ENCODE results near the gene PPP1R15A.
A peak's percentile ranks its signal among the peaks of the same experiment; 100 is the strongest.
"Not testable (repeated sequence)": the region's sequence is repeated elsewhere in the genome, so short reads cannot be mapped to it uniquely, and the experiment has no call there.

The PPP1R15A gene

DNA sequence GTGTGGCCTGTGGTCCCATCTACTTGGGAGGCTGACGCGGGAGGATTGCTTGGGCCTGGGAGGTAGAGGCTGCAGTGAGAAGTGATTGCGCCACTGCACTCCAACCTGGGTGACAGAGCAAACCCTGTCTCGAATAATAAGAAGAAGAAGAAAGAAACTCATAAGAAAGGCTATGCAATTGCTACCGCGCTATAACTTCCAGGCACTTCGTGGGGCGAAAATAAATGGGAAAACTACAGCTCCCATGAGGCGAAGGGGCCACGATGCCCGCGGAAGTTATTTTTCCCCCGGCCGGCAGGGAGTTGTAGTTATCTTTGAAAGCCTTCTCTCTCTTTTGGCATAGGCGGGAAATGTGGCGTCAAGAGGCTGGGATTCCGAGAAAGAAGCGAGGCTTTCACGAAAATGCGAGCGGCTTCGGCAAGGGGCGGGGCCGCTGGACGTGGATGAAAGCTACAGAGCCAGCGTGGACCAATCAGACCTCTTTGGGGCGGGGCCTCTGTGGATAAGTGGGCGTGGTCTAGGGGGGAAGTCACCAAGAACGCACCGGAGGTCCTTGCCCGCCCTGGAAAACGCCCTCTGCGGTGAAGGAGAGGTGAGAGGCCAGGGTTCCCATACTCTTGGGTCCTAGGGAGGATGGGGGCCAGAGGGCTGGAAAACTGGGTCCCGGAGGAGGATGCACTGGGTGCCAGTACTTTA is 27.7 kb downstream of the PPP1R15A start, which contains the start of gene NUCB1:
NUCB1 (plus strand) TSS at position 532 of the 696 bp plus-strand sequence. CDS start 485 bp downstream, outside the sequence.
- peak; percentile 17; the same call in 1 of the 2 replicates for TF ChIP-seq CTCF (IDR thresholded peaks at IDR 0.05; ENCODE audit: control insufficient read depth, extremely low read depth, insufficient read depth)
- peak; percentile 82 for DNase-seq (ENCODE audit: low read depth)
- peak within 1 kb of the TSS; percentile 81 for H3K4me3 ChIP-seq (ENCODE audit: low read depth, low read length)

- no peak for DNase-seq (ENCODE audit: low read depth)
- peak overlapping the region; percentile 81 for H3K4me3 ChIP-seq (ENCODE audit: low read depth, low read length)
- TF ChIP-seq CTCF (IDR thresholded peaks at IDR 0.05; ENCODE audit: control insufficient read depth, extremely low read depth, insufficient read depth): no peak
Observed at GRCh38 chr19:48900477-48901406, 28.5 kb downstream of the PPP1R15A start.

DNA sequence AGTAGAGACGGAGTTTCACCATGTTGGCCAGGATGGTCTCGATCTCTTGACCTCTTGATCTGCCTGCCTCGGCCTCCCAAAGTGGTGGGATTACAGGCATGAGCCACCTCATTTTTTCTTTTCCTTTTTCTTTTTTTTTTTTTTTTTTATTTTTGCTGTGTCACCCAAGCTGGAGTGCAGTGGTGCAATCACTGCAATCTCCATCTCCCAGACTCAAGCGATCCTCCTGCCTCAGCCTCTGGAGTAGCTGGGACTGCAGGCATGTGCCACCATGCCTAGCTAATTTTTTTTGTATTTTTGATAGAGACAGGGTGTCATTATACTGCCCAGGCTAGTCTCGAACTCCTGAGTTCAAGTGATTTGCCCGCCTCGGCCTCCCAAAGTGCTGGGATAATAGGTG is 30.1 kb downstream of the PPP1R15A start:
- H3K4me3 ChIP-seq (ENCODE audit: low read depth, low read length); DNase-seq (ENCODE audit: low read depth): not testable (repeated sequence)

DNA sequence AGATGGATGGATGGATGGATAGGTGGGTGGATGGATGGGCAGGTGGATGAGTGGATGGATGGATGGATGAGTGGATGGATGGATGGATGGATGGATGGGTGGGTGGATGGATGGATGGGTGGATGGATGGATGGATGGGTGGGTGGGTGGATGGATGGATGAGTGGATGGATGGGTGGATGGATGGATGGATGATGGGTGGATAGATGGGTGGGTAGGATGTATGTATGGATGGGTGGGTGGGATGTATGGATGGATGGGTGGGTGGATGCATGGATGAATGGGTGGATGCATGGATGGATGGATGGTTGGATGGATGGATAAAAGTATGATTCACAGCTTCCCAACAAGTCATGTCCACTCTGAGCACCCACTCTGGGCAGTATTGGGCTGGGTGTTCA is 31.6 kb downstream of the PPP1R15A start:
- DNase-seq (ENCODE audit: low read depth); H3K4me3 ChIP-seq (ENCODE audit: low read depth, low read length): not testable (repeated sequence)

DNA sequence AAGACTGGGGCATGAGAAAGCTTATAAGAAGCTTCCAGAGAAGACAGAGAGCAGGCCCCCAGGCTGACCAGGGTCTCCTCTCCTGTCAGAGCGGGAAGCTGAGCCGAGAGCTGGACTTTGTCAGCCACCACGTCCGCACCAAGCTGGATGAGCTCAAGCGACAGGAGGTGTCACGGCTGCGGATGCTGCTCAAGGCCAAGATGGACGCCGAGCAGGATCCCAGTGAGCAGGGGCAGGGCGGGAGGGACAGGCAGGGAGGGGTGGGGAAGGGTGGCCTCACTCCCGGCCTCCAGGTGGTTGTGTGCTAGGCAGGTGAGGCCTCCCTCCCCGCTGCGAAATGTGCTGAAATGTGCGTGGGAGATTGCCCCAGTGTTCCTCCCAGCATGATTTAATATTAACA is 33.4 kb downstream of the PPP1R15A start:
- no peak for TF ChIP-seq CTCF (IDR thresholded peaks at IDR 0.05; ENCODE audit: control insufficient read depth, extremely low read depth, insufficient read depth)

GRCh38 chr19:48906324-48906723 is 34.1 kb downstream of the PPP1R15A start:
- H3K4me3 ChIP-seq (ENCODE audit: low read depth, low read length): no peak overlapping the region
- no peak for DNase-seq (ENCODE audit: low read depth)
- no peak for TF ChIP-seq CTCF (IDR thresholded peaks at IDR 0.05; ENCODE audit: control insufficient read depth, extremely low read depth, insufficient read depth)

More for the DNA sequence above, 33.4 kb downstream of the PPP1R15A start:
- no peak for DNase-seq (ENCODE audit: low read depth)
- no peak overlapping the region for H3K4me3 ChIP-seq (ENCODE audit: low read depth, low read length)

GRCh38 chr19:48907671-48908070 is 35.5 kb downstream of the PPP1R15A start:
- TF ChIP-seq CTCF (IDR thresholded peaks at IDR 0.05; ENCODE audit: control insufficient read depth, extremely low read depth, insufficient read depth): no peak
- H3K4me3 ChIP-seq (ENCODE audit: low read depth, low read length): no peak overlapping the region
- DNase-seq (ENCODE audit: low read depth): no peak

- not testable (repeated sequence) for DNase-seq (ENCODE audit: low read depth); H3K4me3 ChIP-seq (ENCODE audit: low read depth, low read length)
Observed at GRCh38 chr19:48909424-48910077, 37.3 kb downstream of the PPP1R15A start.
